HTR-8/SVneo (cell line): ENCODE measurements around the gene KAT6B.

Source experiments
- DNase-seq: peaks from one replicate; pipeline ENCODE4 v3.0.0; 2011; ENCODE audit warnings: low spot score, mixed read lengths; ENCODE audit not compliant: insufficient read length
- FAIRE-seq: peaks from 2 replicates; lab custom pipeline; 2011; peaks lifted over from hg19 to GRCh38; lab: Jason Lieb, UNC

Gene KAT6B

DNA sequence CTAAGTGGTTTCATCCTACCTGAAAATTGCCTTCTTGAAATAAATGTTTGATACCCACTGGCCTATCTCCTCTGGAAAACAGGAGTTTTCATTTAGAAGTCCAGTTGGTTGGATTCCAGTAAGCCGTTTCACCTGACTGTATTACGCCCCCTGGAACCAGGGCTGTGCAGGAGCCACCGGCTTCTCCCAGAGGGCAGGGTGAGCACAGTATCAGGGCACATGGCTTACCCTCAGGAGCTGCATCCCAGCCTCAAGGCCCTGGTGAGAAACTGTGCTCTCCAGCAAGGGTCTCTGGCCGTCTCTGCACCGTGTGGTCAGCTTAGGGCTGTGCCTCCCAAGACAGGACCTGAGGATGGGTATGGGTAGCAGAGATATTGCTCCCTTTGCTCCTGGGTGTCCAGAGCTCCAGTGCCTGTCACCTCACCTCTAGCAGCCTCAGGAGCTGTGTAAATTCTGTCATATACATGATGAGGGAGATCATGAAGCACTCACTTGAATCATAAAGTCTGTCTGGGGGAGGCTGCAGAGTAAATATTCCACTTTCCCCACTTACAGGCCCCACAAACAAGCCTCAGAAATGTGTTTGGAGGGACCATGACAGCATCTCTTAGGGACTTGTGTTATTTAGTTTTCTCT lies 175.4 kb downstream of the KAT6B start:
- DNase-seq (no peak), FAIRE-seq (no peak)

DNA sequence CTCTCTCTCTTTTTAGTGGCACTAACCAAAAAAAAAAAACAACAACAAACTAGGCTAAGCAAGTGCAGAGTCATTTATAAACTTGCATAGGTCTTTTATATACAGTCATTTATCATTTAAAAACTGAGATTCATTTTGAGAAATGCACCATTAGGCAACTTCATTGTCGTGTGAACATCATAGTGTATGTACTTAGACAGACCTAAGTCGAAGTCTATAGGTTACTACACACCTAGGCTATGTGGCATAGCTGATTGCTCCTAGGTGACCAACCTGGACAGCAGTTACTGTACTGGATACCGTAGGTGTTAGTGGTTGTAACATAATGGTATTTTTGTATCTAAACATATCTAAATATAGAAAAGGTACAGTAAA lies 175.9 kb downstream of the KAT6B start:
- no peak for DNase-seq
- FAIRE-seq = no peak

DNA sequence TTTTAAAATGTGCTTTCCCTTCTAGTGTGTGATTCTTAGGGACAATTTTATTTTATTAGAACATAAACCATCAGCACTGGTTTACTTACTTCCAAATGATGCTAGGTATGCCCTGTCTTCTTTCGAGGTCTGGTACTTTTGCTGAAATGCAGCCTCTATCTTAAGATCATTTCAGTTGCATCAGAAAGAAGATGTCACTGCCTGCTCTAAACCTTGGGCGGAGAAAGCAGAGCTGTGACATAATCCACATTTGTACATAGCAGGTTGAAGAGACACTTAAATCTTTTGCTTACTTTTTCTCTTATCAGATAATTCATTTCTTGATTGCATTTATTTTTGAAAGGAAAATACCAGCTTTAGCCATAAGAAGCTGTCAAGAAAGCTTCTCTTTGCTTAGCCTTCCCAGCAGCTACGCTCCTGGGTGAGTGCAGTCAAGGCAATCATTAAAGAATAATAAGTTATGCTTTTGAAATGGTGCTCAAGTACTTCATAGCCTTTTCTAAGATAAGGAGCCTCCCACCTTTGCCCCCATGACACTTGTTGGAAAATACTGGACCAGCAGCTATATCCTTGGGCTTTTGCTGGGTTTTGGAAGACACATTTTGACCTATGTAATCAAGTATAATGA lies 176.7 kb downstream of the KAT6B start:
- DNase-seq (no peak), FAIRE-seq (no peak)

DNA sequence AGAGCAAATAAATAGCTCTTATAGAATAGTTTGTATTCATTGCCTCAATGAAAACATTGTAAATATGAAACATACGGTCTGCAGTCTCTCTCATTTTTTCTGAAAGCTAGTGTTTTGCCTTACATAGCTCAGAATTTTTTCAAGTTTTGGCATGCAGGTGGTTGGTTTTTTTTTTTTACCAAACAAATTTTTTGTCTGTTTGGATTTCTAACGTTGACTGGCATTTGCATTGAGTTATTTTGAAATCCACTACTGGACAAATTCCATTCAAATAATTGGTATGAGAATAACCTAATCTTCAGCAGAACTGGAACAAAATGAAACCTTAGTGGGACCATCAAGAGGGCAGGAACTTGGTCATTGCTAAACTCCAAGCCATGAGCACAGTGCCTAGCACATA lies 177.5 kb downstream of the KAT6B start:
- DNase-seq (no peak), FAIRE-seq (no peak)

DNA sequence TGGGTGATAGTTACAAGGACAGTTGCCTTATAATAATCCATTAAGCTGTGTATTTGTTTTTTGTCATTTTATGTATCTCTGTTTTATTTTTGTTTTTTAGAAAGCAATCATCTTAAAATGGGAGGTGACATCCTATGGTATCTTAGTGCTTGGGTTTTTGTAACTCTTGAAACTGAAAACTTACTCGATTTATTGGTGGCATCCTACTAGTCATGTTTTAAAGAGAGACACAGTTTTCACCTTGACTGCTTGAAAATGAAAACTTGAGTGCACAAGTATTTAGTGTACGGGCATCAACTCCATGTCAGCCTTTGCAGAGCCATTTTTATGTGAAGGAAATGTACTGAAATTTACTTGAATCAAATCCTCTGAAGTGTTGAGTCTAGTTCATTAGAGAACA lies 181.2 kb downstream of the KAT6B start:
- no peak for FAIRE-seq
- DNase-seq = no peak

DNA sequence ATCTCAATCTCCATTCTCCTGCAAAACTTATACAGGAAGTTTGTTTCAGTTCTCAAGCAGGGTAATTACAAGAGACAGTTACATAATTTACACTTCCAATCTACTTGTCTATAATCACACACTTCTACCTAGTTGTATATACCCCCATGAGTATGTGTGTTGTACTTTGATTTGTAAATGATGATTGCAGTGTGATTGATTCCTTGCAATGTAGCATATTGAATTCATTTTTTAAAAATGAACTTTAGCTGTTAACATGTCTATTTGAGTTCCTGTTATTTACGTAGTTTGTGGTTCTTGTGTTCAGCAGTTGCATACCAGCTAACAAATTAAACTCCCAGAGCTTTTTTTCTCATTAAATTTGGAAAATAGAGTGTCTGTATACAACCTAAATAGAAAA lies 182.6 kb downstream of the KAT6B start:
- no peak for DNase-seq
- FAIRE-seq = no peak

DNA sequence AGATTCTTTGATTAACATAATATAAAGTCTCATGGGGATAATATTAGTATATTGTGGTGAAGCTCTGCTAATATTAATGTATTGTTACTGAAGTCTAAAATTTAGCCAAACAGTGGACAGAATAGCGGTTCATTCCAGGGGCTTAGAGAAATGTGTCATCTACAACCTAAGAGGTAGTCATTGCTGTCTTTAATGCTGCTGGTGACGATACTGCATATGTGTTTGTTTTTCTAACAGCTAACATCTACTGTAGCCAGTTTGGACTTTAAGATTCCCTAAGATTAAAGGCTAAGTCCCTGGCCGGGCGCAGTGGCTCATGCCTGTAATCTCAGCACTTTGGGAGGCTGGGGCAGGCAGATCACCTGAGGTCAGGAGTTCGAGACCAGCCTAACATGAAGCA lies 183.0 kb downstream of the KAT6B start:
- no peak for DNase-seq
- no peak for FAIRE-seq

DNA sequence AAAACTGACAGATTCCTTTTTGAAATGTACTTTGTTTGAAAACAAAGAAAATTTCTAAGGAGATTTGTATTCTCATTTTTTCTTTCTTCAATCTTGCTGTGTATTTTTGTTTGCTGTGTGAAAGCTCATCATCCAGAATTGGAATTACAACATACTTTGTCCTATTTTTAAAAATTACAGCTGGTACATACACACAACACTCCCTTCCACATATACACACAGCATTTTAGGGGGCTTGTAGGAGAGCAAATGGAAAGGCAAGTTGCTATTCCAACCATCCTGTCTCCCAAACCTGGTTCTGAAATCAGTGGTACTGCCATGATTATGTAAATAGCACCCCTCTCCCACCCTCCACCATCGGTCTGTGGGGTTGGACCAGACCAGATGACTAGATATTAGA lies 184.0 kb downstream of the KAT6B start:
- FAIRE-seq = no peak
- DNase-seq = no peak

DNA sequence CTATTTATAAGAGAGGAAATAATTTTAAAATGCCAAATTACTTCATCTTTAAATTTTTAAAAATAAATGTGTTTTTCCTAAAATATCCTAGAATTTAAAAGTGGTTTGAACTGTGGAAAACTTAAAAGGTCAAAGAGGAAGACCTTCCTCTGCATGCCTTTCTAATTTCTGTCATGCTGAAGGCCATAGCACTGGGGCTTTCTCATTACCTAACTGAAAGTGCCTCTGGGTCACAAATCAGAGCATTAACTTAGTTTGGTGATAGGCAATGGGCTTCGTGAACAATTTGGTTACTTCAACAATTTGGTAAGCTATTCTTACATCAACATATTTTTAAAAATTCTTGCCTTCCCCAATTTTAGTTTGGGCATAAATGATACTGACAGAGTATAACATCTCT lies 184.8 kb downstream of the KAT6B start:
- FAIRE-seq (no peak), DNase-seq (no peak)

DNA sequence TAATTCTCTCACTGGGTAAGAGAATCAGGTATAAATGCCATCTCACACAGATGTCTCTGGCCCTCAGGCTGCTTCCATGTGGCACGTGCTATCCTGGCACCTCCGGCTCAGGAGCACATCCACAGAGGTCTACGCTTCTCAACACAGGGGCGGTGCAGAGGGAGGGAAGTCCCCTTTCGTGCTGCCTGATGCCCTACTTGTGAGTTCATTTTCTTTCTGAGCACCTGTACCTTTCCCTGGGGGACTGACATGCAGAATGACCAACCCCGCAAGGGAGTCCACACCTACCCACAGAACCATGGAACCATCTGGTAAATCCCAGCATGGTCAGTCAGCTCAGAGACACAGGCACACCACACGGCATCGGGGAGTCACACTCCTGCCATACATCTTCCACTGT lies 186.1 kb downstream of the KAT6B start:
- no peak for DNase-seq
- no peak for FAIRE-seq

DNA sequence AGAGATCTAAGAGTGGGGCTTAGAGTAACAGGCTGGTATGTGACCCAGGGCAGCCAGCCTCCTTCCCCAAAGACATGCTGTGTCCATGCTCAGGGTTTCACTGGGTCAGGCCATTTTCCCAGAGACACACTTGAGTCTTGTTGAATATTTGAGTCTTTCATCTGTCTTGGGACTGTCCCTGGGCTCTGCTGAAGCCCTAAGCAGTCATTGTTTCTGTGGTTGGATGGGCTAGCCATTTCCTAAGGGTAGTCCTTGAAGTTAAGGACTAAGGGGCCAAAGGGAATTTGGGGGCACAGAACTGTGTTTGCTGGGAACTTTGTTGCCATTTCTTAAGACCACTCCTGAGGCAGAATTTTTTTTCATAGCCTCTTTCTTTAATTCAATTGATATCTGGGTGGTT lies 186.6 kb downstream of the KAT6B start:
- FAIRE-seq (no peak), DNase-seq (no peak)

DNA sequence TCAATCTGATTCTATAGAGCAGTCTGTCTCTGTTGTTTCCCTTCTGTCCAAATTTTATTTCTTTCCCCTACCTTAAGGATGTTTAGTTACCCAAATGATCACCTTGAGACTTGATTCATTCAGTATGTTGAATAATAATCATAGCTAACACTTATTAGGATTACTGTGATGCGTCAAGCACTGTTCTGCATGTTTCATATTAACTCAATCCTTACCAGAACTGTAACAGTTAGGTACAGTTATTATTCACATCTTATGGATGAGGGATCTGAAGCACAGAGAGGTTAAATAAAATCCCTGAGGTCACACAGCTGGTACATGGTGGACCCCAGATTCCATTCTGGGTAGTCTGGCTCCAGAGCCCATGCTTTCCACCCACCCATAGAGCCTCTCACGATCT lies 187.1 kb downstream of the KAT6B start:
- FAIRE-seq = no peak
- DNase-seq = no peak

DNA sequence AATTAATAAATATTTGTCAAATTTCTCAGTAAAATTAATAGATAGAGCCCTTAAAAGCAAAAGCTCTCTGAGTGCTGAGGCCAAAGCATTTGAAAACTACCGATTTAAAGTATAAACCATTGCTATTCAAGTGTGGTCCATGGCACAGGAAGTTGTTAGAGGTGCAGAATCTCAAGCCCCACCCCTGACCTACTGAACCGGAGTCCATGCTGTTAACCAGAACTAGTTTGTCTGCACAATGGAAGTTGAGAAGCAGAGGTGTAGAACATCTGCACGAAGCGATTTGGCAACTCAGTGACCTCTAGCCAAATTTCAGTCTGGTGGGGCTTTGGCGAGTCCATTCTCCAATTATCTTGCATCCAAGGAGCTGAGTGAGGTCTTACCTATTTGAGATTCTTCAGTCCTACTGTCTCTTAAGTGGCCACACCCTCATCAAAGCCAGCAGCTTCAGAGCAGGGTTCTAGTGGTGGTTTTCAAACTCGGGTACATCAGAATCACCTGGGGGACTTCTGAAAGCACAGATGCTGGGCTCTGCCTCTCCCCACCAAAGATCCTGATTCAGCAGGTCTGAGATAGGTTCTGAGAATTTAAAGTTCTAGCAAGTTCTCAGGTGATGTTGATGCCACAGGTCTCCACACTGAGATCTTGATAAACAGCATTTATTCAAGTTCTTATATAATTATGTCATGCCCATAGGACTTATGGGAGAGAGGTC lies 188.3 kb downstream of the KAT6B start:
- FAIRE-seq (no peak), DNase-seq (no peak)

DNA sequence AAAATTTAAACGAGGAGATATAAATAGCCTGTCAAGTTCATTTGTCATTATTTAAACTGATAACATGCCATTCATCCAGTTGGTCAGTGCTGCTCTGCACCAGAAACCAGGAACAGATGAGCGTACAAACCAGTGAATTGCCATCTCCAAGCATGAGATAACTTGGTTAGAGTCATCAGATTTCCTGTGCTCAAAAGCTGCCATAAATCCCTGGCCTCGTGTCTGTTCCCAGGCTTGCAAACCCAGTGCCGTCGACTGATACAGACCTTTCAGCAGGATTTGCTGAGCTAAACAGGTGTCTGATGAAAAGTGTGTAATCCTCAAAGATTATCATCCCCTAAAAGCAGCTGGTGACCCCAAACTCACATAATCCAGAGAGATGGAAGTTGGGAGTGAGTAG lies 189.0 kb downstream of the KAT6B start:
- FAIRE-seq = no peak

DNA sequence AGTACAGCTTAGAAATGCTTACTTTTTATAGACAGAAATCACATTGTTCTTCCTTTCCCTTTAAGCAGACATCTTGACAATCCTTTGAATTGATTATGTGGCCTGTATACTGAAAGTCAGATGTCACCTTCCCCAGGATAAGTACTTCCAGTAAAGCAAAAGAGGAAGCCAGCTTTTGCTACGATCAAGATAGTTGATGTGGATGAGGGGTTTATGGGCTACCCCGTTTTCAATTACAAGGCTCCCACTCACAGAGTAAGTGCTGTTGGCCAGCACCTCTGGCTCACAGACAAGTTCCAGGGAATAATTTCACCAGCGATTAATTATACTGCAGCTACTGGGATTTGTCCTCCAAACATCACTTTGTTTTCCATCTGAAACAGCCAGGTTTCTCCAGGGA lies 189.9 kb downstream of the KAT6B start:
- DNase-seq = no peak
- no peak for FAIRE-seq

More for the DNA sequence above, 189.0 kb downstream of the KAT6B start:
- DNase-seq = no peak

DNA sequence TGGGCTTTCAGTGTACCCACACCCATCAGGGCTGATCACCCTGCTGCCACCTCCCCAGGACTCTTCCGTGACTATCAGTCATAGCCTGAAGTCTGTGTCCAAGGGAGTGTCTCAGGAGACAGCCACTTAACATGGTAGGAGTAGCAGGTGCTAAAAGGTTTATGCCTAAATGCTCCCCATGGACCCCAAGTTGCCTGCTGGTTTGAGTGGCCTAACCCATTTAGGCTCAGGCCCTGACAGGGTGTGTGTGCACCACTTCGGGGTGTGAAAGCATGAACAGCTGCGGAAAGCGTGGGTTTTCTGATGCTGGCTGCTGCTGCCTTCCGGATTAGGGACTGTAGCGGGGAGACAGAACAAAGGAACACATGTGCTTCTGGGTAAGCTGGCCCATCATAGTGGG lies 191.9 kb downstream of the KAT6B start:
- DNase-seq (no peak), FAIRE-seq (no peak)

DNA sequence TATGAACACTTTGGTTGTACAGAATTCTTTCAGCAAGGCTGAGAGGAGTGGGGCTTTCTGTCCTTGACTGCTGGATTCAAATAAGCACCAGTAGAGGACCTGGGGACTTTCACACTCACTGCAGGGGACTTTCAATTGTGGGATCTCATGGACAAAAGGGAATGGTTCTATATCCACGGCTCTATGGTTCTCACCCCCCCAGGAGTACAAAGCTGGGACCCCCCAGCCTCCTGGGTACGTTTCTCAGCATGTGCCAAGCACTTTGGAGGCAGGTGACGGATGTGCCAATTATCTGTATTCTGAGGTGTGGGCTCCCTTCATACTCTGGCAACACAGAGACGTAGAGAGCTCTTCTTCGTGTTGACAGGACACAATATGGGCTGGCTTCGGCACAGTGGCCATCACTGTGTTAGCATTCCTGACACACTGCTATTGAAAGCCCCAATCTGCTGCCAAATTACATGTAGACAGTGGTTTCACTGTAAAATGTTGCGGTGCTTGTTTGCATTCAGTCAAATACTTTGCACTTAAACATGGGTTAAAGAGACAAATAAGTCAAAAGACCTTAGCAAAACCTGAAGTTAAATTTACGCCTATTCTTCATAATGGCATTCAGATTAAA lies 192.4 kb downstream of the KAT6B start:
- FAIRE-seq (no peak), DNase-seq (no peak)

DNA sequence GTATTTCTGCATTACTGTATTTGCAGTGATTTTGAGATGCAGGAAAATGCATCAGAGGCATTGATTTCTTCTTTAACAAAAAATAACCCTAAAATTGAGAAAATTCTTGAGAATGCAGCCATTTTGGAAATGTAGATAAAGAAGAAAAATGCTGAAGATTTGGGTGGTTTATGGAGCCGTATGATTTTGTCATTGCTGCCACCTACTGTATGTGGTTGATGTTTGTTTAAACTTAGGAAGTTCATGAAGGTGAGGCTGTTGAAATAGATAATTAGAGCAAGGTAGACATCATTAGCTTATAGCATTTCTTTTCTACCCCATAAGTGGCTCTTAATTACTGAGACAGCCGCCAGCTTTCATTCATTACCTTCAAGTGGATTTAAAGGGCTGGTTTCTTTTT lies 193.0 kb downstream of the KAT6B start:
- DNase-seq (peak; percentile 26), FAIRE-seq (no peak)

DNA sequence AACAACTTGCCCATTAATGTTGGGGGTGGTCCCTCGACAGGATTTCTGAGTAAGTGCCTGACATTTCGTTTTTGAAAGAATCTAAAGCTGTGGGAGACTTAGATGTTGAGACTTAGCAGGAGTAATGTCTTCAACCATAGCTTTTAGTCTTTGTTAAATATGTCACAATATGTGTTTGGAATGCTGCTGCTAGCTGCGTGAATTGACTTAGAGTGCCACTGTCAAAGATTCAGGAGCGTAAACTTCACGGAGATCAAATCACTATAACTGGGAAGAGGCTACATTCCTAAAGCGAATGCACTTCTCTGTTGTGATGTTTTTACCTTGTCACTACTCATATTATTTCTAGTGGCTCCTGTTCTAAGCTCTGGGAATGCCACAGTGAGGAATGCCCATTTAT lies 193.8 kb downstream of the KAT6B start:
- no peak for DNase-seq
- no peak for FAIRE-seq

DNA sequence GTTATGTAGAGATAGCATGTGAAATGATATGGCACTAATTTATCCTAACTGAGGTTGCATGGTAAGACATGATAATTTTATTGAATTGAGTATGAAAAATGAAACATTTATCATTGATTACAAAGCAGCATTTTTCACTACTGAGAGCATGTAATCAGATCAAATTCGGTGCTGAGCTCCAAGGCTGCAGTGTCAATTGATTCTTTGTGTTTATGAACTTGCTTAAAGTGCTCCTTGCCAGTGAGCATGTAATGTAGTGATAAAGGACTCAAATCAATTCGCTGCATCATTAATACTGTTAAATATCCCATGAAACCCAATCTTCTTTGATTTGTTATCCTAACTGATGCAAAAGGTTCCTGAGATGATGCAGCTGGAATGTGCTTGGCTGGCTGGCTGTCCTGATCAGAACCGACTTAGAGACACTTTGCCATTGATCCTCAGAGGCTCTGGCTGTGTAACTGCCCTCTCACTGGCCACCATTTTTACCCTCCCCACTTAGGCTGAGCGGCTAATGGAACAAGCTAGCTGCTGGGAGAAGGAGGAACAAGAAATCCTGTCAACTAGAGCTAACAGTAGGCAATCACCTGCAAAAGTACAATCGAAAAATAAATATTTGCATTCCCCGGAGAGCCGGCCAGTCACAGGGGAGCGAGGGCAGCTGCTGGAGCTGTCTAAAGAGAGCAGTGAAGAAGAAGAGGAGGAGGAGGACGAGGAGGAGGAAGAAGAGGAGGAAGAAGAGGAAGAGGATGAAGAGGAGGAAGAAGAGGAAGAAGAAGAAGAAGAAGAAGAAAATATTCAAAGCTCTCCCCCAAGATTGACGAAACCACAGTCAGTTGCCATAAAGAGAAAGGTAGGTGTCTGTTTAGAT lies 195.2 kb downstream of the KAT6B start:
- no peak for FAIRE-seq
- DNase-seq = no peak
